Stimulated activated CD4-positive, alpha-beta T cell treated with anti-CD3 and anti-CD28 coated beads, Interleukin-1b, Interleukin-23, amount 100 ng/mL, for 1 hour (primary cell): ENCODE measurements around the gene TNFSF11.

ENCODE experiments used
- DNase-seq, 2 donors: peaks; one replicate each; pipeline ENCODE4 v3.0.0-alpha.2; 2020; ENCODE audit warnings: low read depth in 2 of 2

Gene TNFSF11

GRCh38 chr13:42611086-42611779 lies 37.3 kb downstream of the TNFSF11 start:
- DNase-seq = no peak

- DNase-seq = no peak
These were observed 38.2 kb downstream of the TNFSF11 start for GRCh38 chr13:42612021-42612765.

- no peak for DNase-seq
These were observed 40.6 kb downstream of the TNFSF11 start for GRCh38 chr13:42614436-42615035.

- DNase-seq = no peak
These were observed 41.7 kb downstream of the TNFSF11 start for GRCh38 chr13:42615691-42616090.

- no peak for DNase-seq
These were observed 43.3 kb downstream of the TNFSF11 start for GRCh38 chr13:42617221-42617620.

- DNase-seq = no peak
These were observed 50.0 kb downstream of the TNFSF11 start for GRCh38 chr13:42623916-42624315.

GRCh38 chr13:42625611-42626010 lies 51.7 kb downstream of the TNFSF11 start:
- DNase-seq = no peak

- DNase-seq = no peak
These were observed 52.4 kb downstream of the TNFSF11 start for GRCh38 chr13:42626176-42626860.

GRCh38 chr13:42628666-42629065 lies 54.7 kb downstream of the TNFSF11 start:
- no peak for DNase-seq

GRCh38 chr13:42631181-42631580 lies 57.2 kb downstream of the TNFSF11 start:
- no peak for DNase-seq

GRCh38 chr13:42633495-42633894 lies 59.5 kb downstream of the TNFSF11 start:
- no peak for DNase-seq

- DNase-seq = no peak
These were observed 64.1 kb downstream of the TNFSF11 start for GRCh38 chr13:42638101-42638500.

- no peak for DNase-seq
These were observed 64.9 kb downstream of the TNFSF11 start for GRCh38 chr13:42638886-42639285.

GRCh38 chr13:42643076-42643475 lies 69.1 kb downstream of the TNFSF11 start:
- DNase-seq = no peak

- no peak for DNase-seq
These were observed 70.9 kb downstream of the TNFSF11 start for GRCh38 chr13:42644841-42645240.

GRCh38 chr13:42645717-42646116 lies 71.8 kb downstream of the TNFSF11 start:
- no peak for DNase-seq

- DNase-seq = no peak
These were observed 75.2 kb downstream of the TNFSF11 start for GRCh38 chr13:42649141-42649540.

- no peak for DNase-seq
These were observed 75.9 kb downstream of the TNFSF11 start for GRCh38 chr13:42649831-42650230.

- DNase-seq = no peak
These were observed 76.6 kb downstream of the TNFSF11 start for GRCh38 chr13:42650506-42650905.

GRCh38 chr13:42651936-42652641 lies 78.1 kb downstream of the TNFSF11 start:
- no peak for DNase-seq

- DNase-seq = no peak
These were observed 78.9 kb downstream of the TNFSF11 start for GRCh38 chr13:42652642-42653415.
